Stimulated activated CD4-positive, alpha-beta T cell treated with anti-CD3 and anti-CD28 coated beads, Interleukin-12 subunit alpha, Interleukin-12 subunit beta, amount 100 ng/mL, for 4 hours (primary cell): ENCODE measurements around the gene KIRREL1.
"Not testable (repeated sequence)": the region's sequence is repeated elsewhere in the genome, so short reads cannot be mapped to it uniquely, and the experiment has no call there.

Experiments used
- DNase-seq: peaks from one replicate; pipeline ENCODE4 v3.0.0-alpha.2; 2020

The KIRREL1 gene

GRCh38 chr1:158112994-158113758 lies 119.7 kb downstream of the KIRREL1 start:
- peak; percentile 37 for DNase-seq

DNA sequence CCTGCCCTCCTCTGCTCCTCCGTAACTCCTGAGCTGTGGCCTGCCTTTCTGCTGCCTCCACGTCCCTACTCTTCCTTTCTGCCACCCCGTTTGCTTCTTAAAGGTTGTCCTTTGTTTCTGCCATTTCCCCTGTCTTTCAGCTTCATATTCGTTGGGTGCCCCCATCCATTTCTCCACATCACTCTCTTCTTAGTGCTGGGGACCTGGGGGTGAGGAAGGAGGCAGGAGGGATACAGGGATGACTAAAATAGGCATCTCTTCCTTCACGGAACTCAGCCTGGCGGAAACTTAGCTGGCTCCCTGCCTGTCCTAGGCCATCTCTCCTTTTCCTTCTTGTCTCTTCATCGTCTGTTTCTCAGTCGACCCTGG lies 120.3 kb downstream of the KIRREL1 start:
- DNase-seq, result no peak

- no peak for DNase-seq
Observed at GRCh38 chr1:158115126-158115525, 121.7 kb downstream of the KIRREL1 start.

DNA sequence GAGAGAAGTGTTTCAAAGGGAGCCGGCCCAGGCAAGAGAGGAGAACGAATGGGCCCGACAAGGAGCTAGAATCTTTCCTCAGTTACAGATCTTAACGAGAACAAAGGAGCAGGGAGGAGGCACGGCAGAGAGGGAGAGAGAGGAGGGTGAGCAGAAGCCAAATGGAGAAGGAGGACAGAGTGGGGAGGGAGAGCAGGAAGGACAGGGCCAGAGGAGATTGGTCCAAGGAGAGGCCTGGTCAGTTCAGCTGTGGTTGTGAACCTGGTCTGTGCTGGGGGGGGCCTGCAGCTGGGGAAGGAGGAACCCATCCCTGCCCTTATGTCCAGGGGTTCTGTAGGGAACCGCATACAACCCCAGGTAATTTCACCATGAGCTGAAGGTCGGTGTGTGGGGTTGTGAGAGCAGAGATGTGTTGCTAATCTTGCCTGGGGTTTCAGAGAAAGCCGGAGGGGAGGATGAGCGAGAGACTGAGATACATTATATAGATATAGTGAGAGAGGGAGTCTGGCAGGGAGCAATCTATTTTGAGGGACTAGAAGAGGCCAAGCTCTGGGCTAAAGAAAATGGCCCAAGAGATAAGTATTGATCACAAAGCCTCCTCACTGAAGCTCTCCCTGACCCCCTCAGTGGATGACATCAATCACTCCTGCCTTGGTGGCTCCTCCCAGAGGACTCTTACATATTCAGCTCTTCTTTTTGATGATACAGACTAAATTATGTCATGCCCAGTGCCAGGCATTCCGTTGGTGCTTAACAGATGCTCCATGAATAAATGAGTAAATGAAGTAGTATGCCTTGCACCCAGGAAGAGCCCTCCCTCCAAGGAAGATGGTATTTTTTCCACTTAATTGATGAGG lies 123.1 kb downstream of the KIRREL1 start:
- no peak for DNase-seq

DNA sequence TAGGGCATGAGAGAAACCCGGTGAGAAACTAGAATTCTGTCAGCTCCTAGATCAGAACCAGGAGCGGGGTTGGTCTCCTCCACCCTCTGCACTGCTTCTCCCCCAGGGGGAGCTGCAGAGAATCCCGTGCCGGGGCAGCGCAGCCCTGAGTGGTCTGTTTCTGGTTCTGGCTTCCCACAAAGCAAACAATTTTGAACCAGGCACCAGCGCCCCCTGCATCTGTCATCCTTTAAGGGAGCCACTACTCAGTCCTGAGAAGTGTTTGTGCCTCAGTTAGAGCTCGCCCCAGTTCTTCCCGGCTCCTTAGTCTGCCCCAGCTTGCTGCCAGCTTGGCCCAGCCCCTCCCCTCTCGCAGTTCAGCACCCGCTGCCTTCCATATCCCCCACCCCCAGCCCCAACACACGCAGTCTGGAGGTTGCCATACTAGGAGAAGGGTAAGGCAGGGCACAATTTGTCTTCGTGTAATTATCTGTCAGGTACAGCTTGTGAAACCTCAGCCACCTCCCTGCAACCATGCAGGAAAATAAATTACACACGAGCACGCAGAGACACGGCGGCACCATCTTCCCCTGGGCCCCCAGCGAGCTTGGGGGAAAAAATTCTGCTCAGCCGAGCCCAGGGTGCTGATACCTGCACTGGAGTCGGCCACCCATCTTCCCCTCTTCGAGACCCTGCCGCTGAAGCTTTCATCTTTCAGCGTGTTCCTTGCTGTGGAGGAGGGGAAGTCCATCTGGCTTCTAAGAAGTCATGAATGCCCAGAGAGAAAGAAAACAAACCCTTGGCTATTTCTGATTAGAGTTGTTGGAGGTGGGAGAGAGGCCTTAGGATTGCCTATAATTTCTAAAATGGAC lies 124.6 kb downstream of the KIRREL1 start:
- peak; percentile 25 for DNase-seq

DNA sequence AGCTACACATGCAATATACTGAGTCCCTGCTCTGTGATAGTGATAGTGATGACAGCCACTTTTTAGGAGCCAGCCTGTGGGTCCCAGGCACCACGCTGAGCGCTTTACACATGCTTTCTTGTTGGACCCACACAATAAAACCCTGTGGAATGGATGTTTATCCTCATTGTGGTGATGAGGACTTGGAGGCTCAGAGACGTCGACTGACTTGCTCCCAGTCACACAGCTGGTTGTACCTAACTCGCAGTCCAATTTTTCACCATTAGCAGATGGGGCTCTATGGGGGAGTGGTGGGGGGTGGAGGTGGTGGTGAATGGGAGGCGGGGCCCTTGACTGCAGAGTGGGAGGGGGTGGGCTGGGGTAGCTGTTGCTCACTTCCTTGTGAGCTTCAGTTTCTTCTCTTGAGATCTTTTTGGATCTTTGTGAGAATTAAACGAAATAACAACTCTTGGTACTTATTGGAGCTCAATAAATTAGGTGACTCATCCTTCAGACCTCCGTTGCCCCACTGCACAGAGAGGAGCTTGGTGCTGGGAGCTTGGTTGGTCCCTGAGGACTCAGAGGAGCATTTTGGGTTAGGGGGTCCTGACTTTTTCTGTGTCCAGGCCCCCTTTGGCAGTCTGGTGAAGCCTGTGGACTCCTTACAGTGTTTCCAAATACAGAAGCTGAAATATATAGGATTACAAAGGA lies 125.4 kb downstream of the KIRREL1 start:
- DNase-seq, result no peak

DNA sequence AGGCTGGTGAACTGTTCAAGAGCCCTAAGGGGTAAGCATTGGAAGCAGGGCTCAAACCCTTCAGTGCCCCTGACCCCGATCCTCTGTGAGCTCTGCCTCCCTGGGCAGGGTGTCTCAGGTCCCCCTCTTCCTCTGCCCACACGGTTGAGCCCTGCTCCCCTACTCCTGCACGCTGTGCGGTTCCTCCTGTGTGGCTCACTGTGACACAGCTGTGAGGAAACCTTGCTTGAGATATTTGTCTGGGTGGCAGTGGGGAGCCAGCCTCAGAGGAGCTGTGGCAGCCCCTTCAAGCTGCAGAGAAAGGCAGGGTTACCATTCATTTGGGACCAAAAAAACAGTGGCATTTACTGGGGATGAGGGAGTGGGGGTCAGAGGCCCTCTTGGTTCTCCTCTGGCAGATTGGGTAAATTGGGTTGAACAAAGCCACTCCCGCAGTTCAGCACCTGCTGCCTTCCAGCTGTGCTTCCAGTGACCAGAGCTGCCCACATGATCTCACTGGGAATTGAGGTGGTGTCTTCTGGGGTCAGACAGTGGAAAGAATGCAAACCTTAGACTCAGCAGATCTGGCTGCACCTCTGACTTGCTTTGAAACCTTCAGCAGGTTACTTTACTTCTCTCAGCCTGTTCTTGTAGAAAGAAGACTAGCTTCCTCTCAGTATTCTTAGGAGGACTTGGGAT lies 126.7 kb downstream of the KIRREL1 start:
- DNase-seq, result no peak

GRCh38 chr1:158121604-158122254 lies 128.3 kb downstream of the KIRREL1 start:
- no peak for DNase-seq

DNA sequence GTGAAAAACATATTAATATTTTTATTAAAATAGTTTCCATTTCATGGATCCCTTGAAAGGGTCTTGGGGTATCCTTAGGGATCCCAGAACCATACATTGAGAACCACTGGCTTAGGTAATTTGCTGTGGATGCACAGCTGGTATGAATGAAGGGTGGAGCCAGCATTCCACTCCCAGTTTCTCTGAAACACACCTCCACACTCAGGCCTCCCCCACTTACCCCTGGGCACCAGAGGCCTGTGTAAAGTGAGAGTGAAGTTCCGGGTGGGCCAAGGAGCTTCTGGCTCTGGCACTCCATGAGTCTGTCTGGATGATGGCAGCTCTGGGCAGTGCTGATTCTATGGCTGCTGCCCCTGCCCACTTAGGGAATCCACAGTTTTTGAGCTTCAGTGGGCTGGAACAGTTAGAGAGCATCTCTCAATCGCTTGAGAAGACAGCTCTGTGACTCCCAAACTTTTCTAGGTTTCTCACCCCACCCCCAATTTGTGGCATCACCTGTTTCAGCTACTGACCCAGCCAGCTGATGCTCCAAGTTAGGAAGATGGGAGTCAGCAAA lies 129.5 kb downstream of the KIRREL1 start:
- no peak for DNase-seq

- DNase-seq, result no peak
Observed at GRCh38 chr1:158124034-158124433, 130.6 kb downstream of the KIRREL1 start.

DNA sequence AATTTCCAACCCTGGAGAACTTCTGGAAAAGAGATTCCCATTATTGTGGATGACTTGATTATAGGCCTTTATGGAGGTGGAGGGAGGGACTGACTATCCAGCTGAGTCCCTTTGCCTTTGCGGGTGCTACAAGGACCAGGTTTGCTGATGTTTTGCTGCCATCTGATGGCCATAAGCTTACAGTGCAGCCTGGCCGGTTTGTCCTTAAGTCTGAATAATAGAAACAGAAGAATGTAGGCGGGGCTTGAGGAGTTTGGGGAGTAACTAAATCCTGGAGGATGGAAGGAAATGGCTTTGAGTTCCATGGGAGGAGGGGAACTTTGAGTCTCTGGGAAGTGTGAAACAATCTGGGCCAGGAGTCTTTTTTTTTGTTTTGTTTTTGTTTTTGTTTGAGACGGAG lies 131.6 kb downstream of the KIRREL1 start:
- DNase-seq, result peak; percentile 58

DNA sequence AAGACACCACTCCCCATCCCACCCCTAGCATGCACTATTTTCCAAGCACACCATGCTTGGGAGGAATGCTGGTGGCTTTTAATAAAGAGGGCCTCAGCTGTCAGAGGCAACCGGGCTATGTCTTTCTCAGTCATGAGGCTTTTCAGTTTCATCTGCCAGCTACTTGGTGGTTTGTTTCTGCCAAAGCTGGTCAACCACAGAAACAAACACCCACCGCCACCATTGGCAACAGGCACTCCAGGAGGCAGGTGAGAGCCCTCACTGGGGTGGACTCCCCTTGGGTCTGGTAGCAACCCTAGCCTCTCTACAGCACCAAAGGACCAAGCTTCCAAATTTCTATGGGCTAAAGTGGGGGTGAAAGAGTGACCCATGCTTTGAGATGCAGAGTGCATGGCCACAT lies 133.0 kb downstream of the KIRREL1 start:
- DNase-seq, result no peak

DNA sequence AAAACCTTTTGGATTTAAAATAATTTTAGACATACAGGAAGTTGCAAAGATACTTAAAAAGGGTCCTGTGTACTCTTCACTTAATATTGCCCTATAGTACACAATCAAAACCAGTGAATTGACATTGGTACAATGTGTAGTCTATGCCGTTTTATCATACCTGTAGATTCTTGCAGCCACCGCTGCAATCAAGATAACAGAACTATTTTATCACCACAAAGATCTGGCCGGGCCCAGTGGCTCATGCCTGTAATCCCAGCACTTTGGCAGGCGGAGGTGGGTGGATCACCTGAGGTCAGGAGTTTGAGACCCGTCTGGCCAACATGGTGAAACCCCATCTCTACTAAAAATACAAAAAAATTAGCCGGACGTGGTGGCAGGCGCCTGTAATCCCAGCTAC lies 135.1 kb downstream of the KIRREL1 start:
- not testable (repeated sequence) for DNase-seq

GRCh38 chr1:158131217-158131616 lies 137.8 kb downstream of the KIRREL1 start:
- DNase-seq, result no peak

DNA sequence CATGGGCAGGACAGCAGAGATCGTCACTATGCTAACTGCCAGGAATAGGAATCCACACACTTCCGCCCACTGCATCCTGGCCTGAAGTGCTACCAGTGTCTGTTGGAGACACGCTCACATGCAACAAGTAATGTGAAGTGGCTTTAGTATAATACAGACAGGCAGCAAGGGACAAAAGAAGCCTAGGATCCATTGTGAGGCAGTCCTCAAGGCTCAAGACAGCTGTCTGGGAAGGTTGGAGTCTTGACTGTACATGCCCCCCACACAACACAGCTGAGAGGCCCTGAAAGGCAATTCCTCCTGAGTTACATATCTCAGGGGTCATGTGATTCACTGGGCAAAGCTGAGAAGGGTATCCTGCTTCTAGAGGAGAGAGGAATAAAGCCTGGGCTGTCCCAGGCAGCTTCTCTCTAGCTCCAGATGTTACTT lies 147.3 kb downstream of the KIRREL1 start:
- no peak for DNase-seq

GRCh38 chr1:158145173-158145719 lies 151.8 kb downstream of the KIRREL1 start:
- no peak for DNase-seq

GRCh38 chr1:158146165-158146564 lies 152.7 kb downstream of the KIRREL1 start:
- DNase-seq, result no peak

DNA sequence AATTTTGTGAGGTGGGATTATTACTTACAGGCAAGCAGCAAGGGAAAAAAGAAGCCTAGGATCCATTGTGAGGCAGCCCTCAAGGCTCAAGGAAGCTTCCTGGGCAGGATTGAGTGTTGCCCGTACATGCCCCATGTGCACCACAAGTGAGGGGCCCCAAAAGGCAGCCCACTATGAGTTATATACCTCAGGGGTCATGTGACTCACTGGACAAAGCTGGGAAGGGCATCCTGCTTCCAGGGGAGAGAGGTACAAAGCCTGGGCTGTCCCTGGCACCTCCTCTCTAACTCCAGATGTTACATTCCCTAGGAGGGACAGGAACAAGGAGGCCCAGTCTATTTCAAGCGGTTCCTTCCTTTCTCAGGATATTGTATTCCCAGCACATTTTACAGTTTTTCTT lies 153.3 kb downstream of the KIRREL1 start:
- no peak for DNase-seq

DNA sequence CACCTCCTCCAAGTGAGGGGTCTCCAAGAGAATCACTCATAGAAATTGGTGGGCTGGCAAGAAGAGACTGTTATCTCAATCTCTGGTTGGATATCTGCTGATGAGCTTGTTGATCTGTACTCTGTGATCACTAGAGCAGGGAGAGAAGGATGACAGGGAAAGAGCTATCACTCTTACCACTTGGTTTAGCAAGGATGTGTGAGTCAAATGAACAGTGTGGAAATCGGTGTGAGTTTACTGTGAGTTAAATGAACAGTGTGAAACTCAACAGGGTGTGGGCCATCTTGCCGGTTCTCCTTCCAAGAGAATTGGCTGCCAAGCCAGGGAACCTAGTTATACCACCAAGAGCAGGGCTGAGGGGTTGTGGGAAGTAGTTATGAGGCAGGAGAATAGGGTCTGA lies 154.0 kb downstream of the KIRREL1 start:
- DNase-seq, result no peak

DNA sequence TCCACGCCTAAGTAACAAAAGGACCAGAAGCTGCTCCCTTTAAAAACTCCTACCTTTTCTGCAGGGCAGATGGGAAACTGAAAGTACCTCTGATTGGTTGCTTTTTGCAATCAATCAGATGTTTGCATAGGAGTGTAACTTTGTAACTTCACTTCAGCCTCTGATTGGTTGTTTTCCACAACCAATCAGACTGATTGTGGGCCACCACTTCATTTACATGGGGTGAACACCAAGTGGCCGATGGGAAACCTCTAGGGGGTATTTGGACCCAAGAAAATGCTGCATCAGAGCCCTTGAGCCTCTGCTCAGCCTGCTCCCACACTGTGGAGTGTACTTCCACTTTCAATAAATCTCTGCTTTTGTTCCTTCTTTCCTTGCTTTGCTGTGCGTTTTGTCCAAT lies 154.4 kb downstream of the KIRREL1 start:
- no peak for DNase-seq

DNA sequence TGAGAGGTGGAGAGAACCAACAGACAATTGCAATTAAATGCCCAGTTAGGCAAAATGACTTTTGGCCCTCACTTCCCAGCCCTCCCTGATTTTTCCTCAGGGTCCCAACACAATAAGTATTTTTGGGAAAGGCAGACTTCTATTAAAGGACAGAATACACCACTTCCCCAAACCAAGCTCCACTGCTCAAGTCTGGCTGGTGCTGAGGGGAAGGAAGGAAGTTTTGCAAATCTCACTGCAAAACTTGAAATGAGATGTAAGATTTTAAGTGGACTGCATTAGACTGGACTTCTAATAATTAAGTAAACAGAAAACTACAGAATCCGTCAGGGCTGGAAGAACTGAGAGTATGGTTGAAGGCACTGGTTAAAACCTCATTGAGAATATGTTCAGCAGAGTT lies 155.0 kb downstream of the KIRREL1 start:
- no peak for DNase-seq
